PC-3 (cell line): Measurements from ENCODE around the gene H3-3A. TPM values are rescaled to one million over a fixed set of nuclear protein-coding genes. Genes with fewer than 3 reads are reported as not detected.

ENCODE experiments used
- ATAC-seq: fragments of 200-7000 bp; cut with Tn5 transposase; 2 replicates; pipeline ENCODE4 v1.9.1; 2020; ENCODE audit warnings: mild to moderate bottlenecking, moderate library complexity
- BruUV-seq: library from RNA; stranded (reverse); fragments of 400-500 nt; replicated peaks from 2 replicates; lab custom pipeline; 2021; lab: Mats Ljungman, UMichigan
- CTCF ChIA-PET: fragments of 300-600 bp; sonication (Branson Sonifier 250); formaldehyde crosslinking; loops from one replicate; lab custom pipeline; 2022; ENCODE audit warnings: antibody characterized with exemption; lab: Charles Lee
- POLR2A ChIA-PET: fragments of 300-600 bp; sonication (Branson Sonifier 250); formaldehyde crosslinking; loops from one replicate; lab custom pipeline; 2022; ENCODE audit warnings: antibody characterized with exemption; ENCODE audit not compliant: unreplicated experiment; lab: Charles Lee
- DNase-seq: peaks from one replicate; pipeline ENCODE4 v3.0.0-alpha.2; 2015
- H2AFZ ChIP-seq: fragments of 300-600 bp; sonication (generic); 2 replicates; pipeline ENCODE4 v1.6.0; 2016; ENCODE audit warnings: antibody characterized with exemption, low read length
- H3F3A ChIP-seq: fragments of 300-600 bp; sonication (generic); one replicate; pipeline ENCODE4 v1.6.0; 2017; ENCODE audit warnings: antibody characterized with exemption, low read length, control low read depth, mild to moderate bottlenecking; ENCODE audit not compliant: unreplicated experiment
- H3K27ac ChIP-seq: fragments of 300-600 bp; sonication (generic); 2 replicates; pipeline ENCODE4 v1.5.1; 2016; ENCODE audit warnings: mild to moderate bottlenecking, low read length
- H3K27me3 ChIP-seq: fragments of 300-600 bp; sonication (generic); 2 replicates; pipeline ENCODE4 v1.6.1; 2016; ENCODE audit warnings: low read length, mixed read lengths
- H3K36me3 ChIP-seq: fragments of 300-600 bp; sonication (generic); 2 replicates; pipeline ENCODE4 v1.6.1; 2016; ENCODE audit warnings: low read depth, mixed run types, low read length, mixed read lengths
- H3K4me1 ChIP-seq: fragments of 300-600 bp; sonication (generic); 2 replicates; pipeline ENCODE4 v1.5.1; 2016; ENCODE audit warnings: low read length; ENCODE audit not compliant: insufficient read depth
- H3K4me2 ChIP-seq: fragments of 300-600 bp; sonication (generic); 2 replicates; pipeline ENCODE4 v1.6.0; 2016; ENCODE audit warnings: low read length
- H3K4me3 ChIP-seq: fragments of 300-600 bp; sonication (generic); 2 replicates; pipeline ENCODE4 v1.5.1; 2016; ENCODE audit warnings: mild to moderate bottlenecking, low read length, mixed read lengths
- H3K79me2 ChIP-seq: fragments of 300-600 bp; sonication (generic); 2 replicates; pipeline ENCODE4 v1.6.1; 2017; ENCODE audit warnings: low read length, mixed read lengths
- H3K9ac ChIP-seq: fragments of 300-600 bp; sonication (generic); 2 replicates; pipeline ENCODE4 v1.6.0; 2016; ENCODE audit warnings: mild to moderate bottlenecking, low read length
- H3K9me2 ChIP-seq: fragments of 300-600 bp; sonication (generic); replicated peaks from 2 replicates; pipeline ENCODE4 v1.6.1; 2016; ENCODE audit warnings: mixed run types, low read length, mixed read lengths
- H3K9me3 ChIP-seq: fragments of 300-600 bp; sonication (generic); 2 replicates; pipeline ENCODE4 v1.6.1; 2016; ENCODE audit warnings: low read length, mixed read lengths
- H4K20me1 ChIP-seq: fragments of 300-600 bp; sonication (generic); 2 replicates; pipeline ENCODE4 v1.6.1; 2016; ENCODE audit warnings: low read length, mixed read lengths
- CTCF ChIP-seq: fragments of 300-600 bp; sonication (generic); conservative IDR thresholded peaks from 2 replicates; pipeline ENCODE4 v1.5.1; 2017; ENCODE audit warnings: antibody characterized with exemption, low read depth, mild to moderate bottlenecking, low read length
- EZH2 ChIP-seq: fragments of 300-600 bp; sonication (generic); IDR thresholded peaks from one replicate; pipeline ENCODE4 v1.6.1; 2017; ENCODE audit warnings: antibody characterized with exemption, mild to moderate bottlenecking, low read length; ENCODE audit not compliant: unreplicated experiment
- EZH2phosphoT487 ChIP-seq: fragments of 300-600 bp; sonication (generic); IDR thresholded peaks from 2 replicates; pipeline ENCODE4 v1.6.1; 2018; ENCODE audit warnings: mild to moderate bottlenecking, antibody characterized with exemption, low read length, borderline replicate concordance
- intact Hi-C: fragments of 100-400 bp; cut with micrococcal nuclease; formaldehyde crosslinking; loops from 2 replicates; pipeline ENCODE4 v1.9.0; 2023
- total RNA-seq: library from RNA; depleted of rRNA; stranded (reverse); fragments of >200 nt; gene quantifications from 2 replicates; pipeline ENCODE4 v1.2.3, GENCODE V29; 2014

H3-3A gene
- total RNA-seq, 1 experiment from 2014 or later, result 273 TPM

GRCh38 chr1:226064816-226065248 is 2.3 kb downstream of the H3-3A start:
- H3K9me2 ChIP-seq, result no peaks in the 10 kb centered on the region
- TF ChIP-seq EZH2phosphoT487 (no peak), CTCF (peak; percentile 82)
- peaks cover 4% of the 10 kb centered on the region for H3F3A ChIP-seq
- H3K27ac ChIP-seq, result no peak overlapping the region
- H3K36me3 ChIP-seq, result peaks cover 48% of the 10 kb centered on the region
- H3K4me3 ChIP-seq, result peak overlapping the region; percentile 97
- intact Hi-C loops, result loop anchor here (1.0 to 2.0 kb wide), 3 partner anchors 18 to 56 kb away; no protein-coding TSS in a partner anchor
- H3K4me1 ChIP-seq, result peaks cover 23% of the 10 kb centered on the region
- H3K9ac ChIP-seq, result peak overlapping the region; percentile 93; the same call in 1 of the 2 replicates
- BruUV-seq, result no TSS peak
- CTCF ChIA-PET, result interaction anchor here (0.6 to 1.1 kb wide), 26 partner anchors 8 to 1007 kb away, joined by 3 to 20 read pairs (median 5); no protein-coding TSS in a partner anchor
- H3K27me3 ChIP-seq, result no peaks in the 10 kb centered on the region
- H3K9me3 ChIP-seq, result no peaks in the 10 kb centered on the region
- H2AFZ ChIP-seq, result no peak overlapping the region
- POLR2A ChIA-PET, result interaction anchor here (0.5 to 0.9 kb wide), 6 partner anchors 19 to 165 kb away, joined by 3 to 9 read pairs (median 3); partner anchors contain the start of gene SDE2
- peak; percentile 81 for DNase-seq
- H3K4me2 ChIP-seq, result peak overlapping the region; percentile 87
- peaks cover 76% of the 10 kb centered on the region for H3K79me2 ChIP-seq
- no peak for ATAC-seq
- peaks cover 53% of the 10 kb centered on the region for H4K20me1 ChIP-seq

- Histone ChIP-seq H3K4me1 (peaks cover 12% of the 10 kb centered on the region), H3K27me3 (no peaks in the 10 kb centered on the region), H3K27ac (no peak overlapping the region), H3K79me2 (peaks cover 73% of the 10 kb centered on the region), H3K9me2 (no peaks in the 10 kb centered on the region), H3F3A (peaks cover 4% of the 10 kb centered on the region), H3K4me2 (no peak overlapping the region), H3K36me3 (peaks cover 56% of the 10 kb centered on the region), H4K20me1 (peaks cover 53% of the 10 kb centered on the region), H3K4me3 (no peak overlapping the region), H3K9ac (no peak overlapping the region), H3K9me3 (no peaks in the 10 kb centered on the region), H2AFZ (no peak overlapping the region)
- TF ChIP-seq EZH2phosphoT487, result no peak
- TF ChIP-seq CTCF, result no peak
- no peak for DNase-seq
- BruUV-seq, result no TSS peak
- ATAC-seq, result no peak
- intact Hi-C loops, result no loop called here
- ChIA-PET POLR2A (interaction anchor here (0.6 kb wide), 1 partner anchor 61 kb away, joined by 5 read pairs; no protein-coding TSS in a partner anchor), CTCF (no interaction called here)
Measured at GRCh38 chr1:226066415-226067078, 4.0 kb downstream of the H3-3A start.

- no peaks in the 10 kb centered on the region for H3K27me3 ChIP-seq
- no peaks in the 10 kb centered on the region for H3K9me3 ChIP-seq
- no peak overlapping the region for H3K27ac ChIP-seq
- ChIA-PET CTCF (no interaction called here), POLR2A (no interaction called here)
- intact Hi-C loops, result no loop called here
- peaks cover 49% of the 10 kb centered on the region for H3K79me2 ChIP-seq
- peaks cover 34% of the 10 kb centered on the region for H4K20me1 ChIP-seq
- DNase-seq (no peak), ATAC-seq (no peak)
- no peaks in the 10 kb centered on the region for H3F3A ChIP-seq
- TF ChIP-seq CTCF (no peak), EZH2 (no peak), EZH2phosphoT487 (no peak)
- peaks cover 64% of the 10 kb centered on the region for H3K36me3 ChIP-seq
- H3K9ac ChIP-seq, result no peak overlapping the region
- no peak overlapping the region for H2AFZ ChIP-seq
- no peak overlapping the region for H3K4me2 ChIP-seq
- no TSS peak for BruUV-seq
- no peaks in the 10 kb centered on the region for H3K9me2 ChIP-seq
- peaks cover 9% of the 10 kb centered on the region; the same call in 1 of the 2 replicates for H3K4me1 ChIP-seq
- H3K4me3 ChIP-seq, result no peak overlapping the region
Measured at GRCh38 chr1:226069811-226070489, 7.4 kb downstream of the H3-3A start.
